HG03108 (cell line): ENCODE data around the gene DNAJB6.

Experiments
- ATAC-seq: cut with Tn5 transposase; IDR thresholded peaks from one replicate; pipeline ENCODE4 v1.9.1; 2021; ENCODE audit warnings: moderate library complexity; ENCODE audit not compliant: unreplicated experiment

The DNAJB6 gene

DNA sequence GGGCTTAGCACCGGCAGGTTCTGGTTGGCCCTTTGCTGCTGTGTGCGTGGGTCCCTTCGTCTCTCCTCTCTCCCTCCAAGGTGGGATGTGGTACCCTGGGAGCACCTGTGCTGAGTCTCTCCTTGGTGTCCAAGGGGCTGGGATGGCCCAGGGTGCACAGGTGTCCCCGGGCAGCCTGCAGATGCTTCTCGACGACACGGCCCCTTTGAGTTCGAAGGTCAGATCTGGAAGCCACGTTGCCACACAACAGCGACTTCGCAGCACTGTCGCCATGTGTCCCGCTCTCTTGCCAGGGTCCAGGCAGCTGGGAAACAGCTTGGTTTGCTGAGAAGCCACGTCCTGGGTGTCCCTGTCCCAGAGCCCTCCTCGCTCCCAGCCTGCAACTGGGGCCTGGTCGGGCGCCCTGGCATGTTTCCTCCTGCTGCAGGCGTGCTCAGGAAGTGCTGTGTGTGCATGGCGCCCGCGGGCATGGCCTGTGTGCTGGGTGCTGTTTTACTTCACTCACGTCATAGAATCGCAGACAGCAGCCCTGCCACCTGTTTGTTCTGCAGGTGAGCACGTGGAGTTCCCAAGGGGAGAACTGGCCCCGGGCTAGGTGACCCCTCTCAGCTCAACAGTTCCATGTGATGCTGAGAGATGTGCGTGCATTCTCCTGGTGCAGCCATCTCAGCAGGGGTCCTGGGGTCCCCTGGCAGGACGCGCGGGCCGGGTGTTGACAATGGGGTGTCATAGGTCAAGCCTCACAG lies 70.9 kb downstream of the DNAJB6 start:
- no peak for ATAC-seq

DNA sequence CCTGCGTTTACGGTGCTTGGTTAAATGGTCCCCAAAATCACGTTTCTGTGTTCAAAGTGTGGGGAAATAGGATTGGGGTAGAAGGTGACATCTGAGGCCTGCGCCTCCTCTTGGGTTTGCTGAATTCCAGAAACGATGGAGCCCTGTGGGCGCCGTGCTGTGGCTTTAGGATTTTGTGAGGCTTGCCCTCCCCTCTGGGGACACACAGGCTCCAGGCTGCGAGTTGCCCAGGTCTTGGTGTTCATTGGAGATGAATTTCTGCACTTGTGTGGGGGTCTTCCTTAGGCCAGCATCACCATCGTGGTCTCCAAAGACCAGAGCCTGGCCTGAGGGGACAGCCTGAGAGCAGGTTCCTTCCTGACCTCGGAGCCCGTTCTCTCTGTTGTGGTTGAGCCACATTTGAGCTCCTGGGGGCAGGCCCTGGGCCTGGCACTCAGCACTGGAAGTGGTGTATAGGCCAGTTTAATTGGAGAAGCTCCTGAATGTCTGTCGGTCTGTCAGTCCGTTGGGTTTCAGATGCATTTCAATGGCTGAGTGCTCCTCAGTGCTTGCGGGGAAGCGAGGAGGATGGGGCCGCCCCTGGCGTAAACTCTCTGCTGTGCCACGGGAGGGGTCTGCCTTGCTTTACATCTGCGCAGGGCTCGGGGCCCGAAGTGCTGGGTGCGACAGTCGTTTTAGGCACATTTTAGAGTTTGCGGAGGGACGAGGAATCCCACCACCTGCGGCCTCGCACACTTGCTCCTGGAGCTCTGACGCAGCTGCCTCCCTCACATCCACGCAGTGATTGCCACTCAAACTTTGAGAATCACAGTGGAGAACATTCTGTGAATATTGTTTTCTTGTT lies 71.7 kb downstream of the DNAJB6 start:
- ATAC-seq: no peak

GRCh38 chr7:157409149-157409752 lies 72.4 kb downstream of the DNAJB6 start:
- no peak for ATAC-seq

- ATAC-seq: no peak
Measured at GRCh38 chr7:157409753-157410727, 73.2 kb downstream of the DNAJB6 start.

- no peak for ATAC-seq
Measured at GRCh38 chr7:157410831-157411556, 74.2 kb downstream of the DNAJB6 start.

GRCh38 chr7:157411580-157411979 lies 74.8 kb downstream of the DNAJB6 start:
- no peak for ATAC-seq

GRCh38 chr7:157412021-157412443 lies 75.2 kb downstream of the DNAJB6 start:
- no peak for ATAC-seq

GRCh38 chr7:157412491-157413180 lies 75.8 kb downstream of the DNAJB6 start:
- no peak for ATAC-seq

GRCh38 chr7:157413881-157414701 lies 77.3 kb downstream of the DNAJB6 start:
- ATAC-seq: no peak

GRCh38 chr7:157414702-157415096 lies 77.9 kb downstream of the DNAJB6 start:
- no peak for ATAC-seq

DNA sequence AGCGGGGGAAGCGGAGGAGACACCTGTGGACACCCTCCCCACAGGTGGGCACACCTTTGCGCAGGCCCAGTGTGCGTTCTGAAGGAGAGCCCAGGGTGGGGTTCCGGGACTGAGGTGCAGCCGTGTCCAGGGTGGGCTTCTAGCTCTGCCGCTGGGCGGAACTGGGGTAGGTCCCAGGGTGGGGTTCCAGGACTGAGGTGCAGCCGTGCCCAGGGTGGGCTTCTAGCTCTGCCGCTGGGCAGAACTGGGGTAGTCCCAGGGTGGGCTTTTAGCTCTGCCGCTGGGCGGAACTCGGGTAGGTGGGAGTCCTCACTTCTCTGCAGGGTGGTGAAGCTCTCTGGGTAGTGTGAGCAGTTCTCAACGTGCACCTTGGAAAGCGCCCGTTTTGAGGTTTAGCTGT lies 78.7 kb downstream of the DNAJB6 start:
- ATAC-seq: no peak

- no peak for ATAC-seq
Measured at GRCh38 chr7:157416011-157416410, 79.2 kb downstream of the DNAJB6 start.

GRCh38 chr7:157418204-157419034 lies 81.6 kb downstream of the DNAJB6 start:
- no peak for ATAC-seq

DNA sequence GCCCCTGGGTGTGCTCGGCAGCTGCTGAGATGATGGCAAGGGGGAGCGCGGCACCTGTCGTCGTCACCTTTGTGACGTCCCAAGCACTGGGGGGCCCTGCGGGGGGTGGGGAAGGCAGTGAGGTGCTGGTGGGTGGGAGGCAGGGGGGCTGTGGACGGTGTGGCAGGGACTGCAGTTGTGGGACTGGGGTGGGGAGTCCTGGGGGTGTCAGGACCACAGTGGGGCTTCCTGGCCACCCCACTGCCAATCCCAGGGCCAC lies 82.2 kb downstream of the DNAJB6 start:
- ATAC-seq: no peak

DNA sequence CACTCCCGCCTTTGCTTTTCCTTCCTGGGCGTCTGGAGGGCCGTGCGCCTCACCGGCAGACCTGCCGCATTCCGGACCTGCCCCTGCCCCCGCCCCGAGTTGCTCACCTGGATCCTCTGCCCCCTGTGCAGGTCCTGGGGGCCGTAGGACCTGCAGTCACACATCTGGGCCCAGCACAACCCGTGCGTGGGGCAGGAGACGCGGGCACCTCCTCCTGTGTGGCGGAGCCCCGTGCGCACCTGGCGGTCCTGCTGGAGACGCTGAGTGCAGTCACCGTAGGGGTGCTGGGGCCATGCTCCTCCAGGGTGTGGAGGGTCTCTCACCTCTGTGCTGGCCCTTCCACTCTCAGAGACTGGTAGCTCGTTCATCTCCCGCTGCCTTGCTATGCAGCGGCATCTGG lies 85.5 kb downstream of the DNAJB6 start:
- no peak for ATAC-seq

DNA sequence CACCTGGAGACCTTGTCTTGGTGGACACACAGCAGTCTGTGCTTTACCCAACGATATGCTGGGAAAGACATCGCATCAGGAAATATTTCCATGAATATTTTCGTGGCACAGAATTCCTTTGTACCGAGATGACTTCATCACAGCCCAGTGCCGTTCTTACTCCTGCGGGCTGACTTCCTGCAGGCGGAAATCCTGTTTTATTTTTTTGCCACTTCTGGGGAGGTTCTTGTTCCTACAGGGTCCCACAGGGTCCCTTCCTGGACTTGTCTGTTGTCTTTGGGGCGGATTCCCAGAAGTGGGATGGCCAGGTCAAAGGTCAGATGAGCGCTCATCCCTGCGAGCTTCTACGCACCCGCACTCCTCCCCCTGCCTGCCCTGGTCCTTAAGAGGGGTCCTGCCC lies 86.5 kb downstream of the DNAJB6 start:
- ATAC-seq: no peak

DNA sequence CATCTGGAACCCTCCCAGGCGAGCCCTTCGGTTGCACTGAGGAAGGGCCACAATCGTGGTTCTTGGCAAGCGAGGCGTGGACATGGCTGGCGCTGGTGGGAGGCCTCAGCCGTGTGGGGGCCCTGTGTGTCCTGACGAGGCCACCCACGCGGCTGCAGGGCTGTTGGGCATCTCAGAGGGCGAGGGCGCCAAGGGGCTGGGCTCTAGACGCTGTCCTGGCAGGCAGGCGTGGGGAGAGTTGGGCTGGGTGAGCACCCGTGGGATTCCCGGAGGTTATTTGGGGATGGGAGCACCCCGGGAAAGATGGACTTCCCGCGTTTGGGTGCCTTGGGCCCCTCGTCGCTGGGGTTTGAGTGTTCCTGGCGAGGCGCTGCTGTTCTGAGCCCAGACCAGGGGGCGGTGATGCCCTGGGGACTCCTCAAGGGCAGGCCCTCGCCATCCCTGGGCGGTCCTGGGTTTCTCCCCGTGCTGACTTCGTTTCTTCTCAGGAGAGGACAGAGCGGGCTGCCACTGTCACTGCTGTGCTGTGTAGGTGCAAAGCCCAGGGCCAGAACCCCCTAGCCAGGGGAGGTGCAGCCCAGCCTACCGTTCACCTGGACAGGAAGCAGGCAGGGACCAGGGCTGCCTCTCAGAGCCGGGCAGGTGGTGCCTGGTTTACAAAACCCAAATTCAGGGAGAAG lies 87.2 kb downstream of the DNAJB6 start:
- no peak for ATAC-seq
